DMS153 treated with DMSO at 0.1 percent for 48 hours (cell line): ENCODE measurements around the gene ZNF443.
A peak's percentile ranks its signal among the peaks of the same experiment; 100 is the strongest.
"Not testable (repeated sequence)": the region's sequence is repeated elsewhere in the genome, so short reads cannot be mapped to it uniquely, and the experiment has no call there.

Experiments
- DNase-seq: peaks from one replicate; lab custom pipeline; 2025; ENCODE audit not compliant: unreplicated experiment; lab: John Stamatoyannopoulos, UW

The ZNF443 gene

DNA sequence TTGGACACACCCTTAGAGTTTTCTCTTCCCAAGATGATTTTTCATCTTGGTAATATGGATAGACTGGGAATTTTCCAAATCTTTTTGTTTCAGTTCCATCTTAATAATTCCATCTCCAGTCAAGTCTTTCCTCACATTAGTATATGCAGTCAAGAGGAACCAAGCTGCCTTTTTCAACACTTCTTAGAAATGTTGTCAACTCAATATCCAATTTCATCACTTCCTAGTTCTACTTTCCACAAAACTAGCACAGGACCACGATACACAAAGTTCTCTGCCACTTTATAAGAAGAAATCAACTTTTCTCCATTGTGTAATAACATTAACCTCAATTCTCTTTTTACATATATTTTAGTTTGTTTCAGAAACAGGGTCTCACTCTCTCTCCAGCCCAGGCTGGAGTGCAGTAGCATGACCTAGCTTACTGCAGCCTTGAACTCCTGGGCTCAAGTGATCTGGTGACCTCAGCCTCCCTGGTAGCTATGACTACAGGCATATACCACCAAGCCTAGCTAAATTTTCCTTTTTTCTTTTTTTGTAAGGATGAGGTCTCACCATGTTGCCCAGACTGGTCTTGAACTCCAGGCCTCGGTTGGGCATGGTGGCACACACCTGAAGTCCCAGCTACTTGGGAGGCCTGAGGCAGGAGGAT lies 15.5 kb downstream of the ZNF443 start:
- DNase-seq, result no peak

DNA sequence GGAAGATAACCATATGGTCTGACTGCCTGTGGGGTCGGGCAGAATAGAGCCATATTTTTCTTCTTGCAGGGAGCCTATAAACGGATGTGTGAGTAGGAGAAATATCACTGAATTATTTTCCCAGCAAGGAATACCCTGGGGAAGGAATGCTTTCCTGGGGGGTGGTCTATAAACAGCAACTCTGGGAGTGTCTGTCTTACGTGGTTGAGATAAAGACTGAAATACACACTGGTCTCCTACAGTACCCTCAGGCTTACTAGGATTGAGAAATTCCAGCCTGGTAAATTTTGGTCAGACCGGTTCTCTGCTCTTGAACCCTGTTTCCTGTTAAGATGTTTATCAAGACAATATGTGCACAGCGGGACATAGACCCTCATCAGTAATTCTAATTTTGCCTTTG lies 23.5 kb downstream of the ZNF443 start:
- DNase-seq, result not testable (repeated sequence)

DNA sequence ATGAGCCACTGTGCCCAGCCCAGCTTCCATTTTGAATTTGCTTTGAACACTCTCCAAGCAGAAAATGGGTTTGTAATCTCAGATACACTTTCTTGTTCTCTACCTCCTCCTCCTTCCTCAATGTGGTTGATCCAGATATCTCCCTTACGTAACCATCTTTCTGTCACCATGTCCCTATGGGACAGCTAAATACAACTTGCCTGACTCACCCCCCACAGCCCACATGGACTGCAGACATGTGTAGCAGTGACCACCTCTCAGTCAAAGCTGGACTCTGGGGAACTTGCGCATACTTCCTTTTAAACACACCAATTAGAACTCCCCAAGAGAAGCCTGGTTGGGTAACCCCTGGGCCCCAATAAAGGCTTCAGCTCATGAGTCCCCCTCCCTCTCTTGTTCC lies 28.9 kb downstream of the ZNF443 start:
- DNase-seq, result no peak

DNA sequence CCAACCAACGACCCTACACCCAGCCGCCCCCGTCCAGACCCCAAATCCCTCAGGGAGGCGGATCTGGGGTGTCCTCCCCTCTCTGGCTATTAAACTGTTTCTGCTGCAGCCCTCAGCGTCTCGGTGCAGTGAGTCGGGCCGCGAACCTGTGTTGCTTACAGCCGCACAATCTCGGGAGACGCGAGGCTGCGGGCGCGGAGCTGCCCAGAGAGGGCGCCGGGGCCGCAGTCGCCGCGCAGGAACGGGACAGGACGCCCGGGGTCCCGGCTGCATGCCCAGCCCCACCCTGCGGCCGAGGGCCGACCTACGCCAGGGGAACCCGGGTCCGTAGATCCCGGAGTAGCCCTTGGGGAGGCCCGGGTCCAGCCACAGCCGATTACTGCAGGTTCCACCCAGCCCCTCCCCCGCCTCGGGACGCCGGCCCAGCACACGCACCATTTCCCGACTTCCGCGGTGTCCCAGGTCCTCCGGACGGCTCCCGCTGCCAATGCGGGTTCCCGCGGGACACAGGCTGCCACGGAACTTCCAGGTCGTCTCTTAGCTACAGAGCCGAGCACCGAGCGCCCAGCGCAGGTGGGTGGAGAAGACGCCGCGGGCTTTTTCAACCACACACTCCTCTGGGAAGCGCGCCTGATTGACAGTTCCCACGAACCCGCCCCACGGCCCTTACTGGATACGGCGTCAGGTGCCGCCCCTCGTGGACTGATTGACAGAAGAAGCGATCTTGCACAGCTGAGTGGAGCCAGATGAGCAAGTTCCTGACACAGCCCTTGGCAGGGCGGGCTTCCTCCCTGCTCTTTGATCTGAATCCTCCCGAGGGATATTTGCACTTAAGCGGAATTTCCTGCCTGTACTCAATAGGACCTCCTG lies 40.0 kb downstream of the ZNF443 start, which contains the start of gene ZNF799:
ZNF799 (minus strand) TSS at position 639 of the 870 bp plus-strand sequence; CDS start at position 438, 201 bp downstream.
- peak; percentile 79 for DNase-seq

DNA sequence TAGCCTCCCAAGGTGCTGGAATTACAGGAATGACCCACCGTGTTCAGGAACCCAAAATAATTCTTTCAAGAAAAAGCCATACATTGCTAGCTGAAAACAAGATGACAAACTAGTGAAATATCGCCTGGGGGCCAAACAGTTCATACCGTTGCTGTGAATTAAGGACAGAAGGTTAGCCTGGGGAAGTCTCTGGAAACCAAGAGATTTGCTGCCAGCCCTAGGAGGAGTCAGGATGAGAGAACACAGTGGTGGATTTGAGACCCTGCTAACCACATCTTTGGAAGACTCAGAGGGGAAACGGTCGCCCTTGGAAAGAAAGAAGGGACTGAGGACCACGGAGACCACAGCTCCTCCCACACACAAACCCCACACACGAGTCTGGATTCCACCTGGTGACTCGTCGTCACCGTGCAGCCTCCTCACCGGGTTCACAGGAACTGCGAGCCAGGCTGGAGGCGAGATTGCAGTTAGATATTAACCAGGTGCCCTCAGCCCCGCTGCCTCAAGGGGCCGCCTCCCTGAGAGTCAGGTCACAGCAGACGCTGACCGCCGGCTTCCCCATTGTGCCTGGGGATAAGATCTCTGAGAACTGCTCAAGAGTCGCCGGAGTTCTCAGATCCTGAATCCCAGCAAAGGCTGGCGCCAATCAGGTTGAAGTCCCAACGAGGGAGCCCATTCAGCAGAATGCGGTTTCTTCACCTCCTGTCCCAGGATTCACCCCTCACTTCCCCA lies 40.8 kb downstream of the ZNF443 start:
- DNase-seq, result not testable (repeated sequence)

DNA sequence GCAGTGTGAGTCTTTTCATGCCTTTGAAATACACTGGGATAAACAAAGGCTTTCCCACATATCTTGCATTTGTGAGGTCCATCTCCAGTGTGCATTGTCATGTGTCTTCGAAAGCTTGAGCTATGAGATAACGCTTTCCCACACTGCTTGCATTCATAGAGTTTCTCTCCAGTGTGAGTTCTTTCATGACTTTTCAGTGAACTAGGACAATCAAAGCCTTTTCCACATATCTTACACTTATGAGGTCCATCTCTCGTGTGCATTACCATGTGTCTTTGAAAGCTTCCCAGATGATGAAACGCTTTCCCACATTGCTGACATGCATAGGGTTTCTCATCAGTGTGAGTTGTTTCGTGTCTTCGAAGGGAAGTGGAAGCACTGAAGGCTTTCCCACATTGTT lies 49.7 kb downstream of the ZNF443 start:
- not testable (repeated sequence) for DNase-seq

DNA sequence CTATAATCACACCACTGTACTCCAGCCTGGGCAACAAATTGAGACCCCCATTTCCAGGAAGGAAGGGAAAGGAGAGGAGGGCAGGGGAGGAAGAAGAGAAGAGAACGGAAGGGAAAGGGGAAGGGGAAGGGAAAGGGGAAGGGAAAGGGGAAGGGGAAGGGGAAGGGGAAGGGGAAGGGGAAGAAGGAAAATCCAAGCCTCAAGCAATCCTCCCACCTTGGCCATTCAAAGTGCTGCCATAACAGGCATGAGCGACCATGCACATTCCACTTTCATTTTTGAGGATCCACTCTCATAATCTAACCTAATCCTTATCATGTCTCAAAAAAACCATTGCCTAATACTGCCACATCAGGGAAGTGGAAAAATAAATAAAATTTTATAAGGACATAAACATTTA lies 54.5 kb downstream of the ZNF443 start:
- not testable (repeated sequence) for DNase-seq

DNA sequence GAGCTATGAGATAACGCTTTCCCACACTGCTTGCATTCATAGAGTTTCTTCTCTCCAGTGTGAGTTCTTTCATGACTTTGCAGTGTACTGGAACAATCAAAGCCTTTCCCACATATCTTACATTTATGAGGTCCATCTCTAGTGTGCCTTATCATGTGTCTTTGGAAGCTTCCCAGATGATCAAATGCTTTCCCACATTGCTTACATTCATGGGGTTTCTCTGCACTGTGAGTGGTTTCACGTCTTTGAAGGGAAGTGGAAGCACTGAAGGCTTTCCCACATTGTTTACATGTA lies 60.4 kb downstream of the ZNF443 start:
- DNase-seq, result no peak

DNA sequence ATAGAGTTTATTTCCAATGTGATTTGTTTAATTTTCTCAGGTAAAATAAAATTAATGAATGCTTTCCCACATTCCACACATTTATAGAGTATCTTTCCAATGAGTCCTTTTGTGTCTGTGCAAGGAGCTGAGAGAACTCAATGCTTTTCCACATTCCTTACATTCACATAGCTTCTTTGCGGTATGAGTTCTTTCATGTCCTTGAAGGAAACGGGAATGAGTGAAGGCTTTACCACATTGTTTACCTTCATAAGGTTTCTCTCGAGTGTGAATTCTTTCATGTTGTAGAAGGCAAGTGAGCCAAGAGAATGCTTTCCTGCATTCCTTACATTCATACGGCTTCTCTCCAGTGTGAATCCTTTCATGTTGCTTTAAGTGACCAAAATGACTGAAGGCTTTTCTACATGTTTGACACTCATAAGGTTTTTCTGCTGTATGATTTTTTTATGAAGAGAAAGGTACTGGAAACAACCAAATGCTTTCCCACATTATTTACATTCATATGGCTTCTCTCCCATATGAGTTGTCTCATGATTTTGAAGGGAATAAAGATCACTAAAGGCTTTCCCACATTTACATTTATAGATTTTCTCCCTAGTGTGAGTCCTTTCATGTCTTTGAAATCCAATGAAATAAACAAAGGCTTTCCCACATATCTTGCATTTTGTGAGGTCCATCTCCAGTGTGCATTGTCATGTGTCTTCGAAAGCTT lies 60.9 kb downstream of the ZNF443 start:
- no peak for DNase-seq
